Loucy (cell line): ENCODE measurements around the gene TEX9.

ENCODE experiments used
- CTCF ChIP-seq: fragments of 200-600 bp; sonication (generic); conservative IDR thresholded peaks from 2 replicates; pipeline ENCODE4 v1.5.1; 2014; ENCODE audit warnings: mild to moderate bottlenecking, antibody characterized with exemption, low read length
- EZH2phosphoT487 ChIP-seq: fragments of 200-600 bp; IDR thresholded peaks from 2 replicates; pipeline ENCODE4 v1.6.1; 2018; ENCODE audit warnings: antibody characterized with exemption, mild to moderate bottlenecking, moderate library complexity, borderline replicate concordance

DNA sequence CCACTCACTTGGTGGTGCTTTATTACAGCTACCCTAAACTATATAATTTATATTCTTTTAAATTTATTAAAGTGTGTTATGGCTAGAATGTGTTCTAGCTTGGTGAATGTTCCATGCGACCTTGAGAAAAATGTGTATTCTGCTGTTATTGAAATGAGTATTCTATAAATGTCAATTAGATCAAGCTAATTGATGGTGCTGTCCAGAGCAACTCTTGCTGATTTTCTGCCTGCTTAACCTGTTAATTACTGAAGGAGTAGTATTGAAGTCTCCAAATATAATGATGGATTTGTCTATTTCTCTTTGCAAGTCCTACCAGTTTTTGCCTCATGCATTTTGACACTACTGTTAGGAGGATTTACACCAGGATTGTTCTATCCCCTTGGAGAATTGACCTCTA, 3.2 kb upstream of the TEX9 start:
- no peak for TF ChIP-seq CTCF
- no peak for TF ChIP-seq EZH2phosphoT487
